HG02885 (cell line): ENCODE data around the gene RUSC1.
A peak's percentile ranks its signal among the peaks of the same experiment; 100 is the strongest.
"Not testable (repeated sequence)": the region's sequence is repeated elsewhere in the genome, so short reads cannot be mapped to it uniquely, and the experiment has no call there.

Source experiments
- ATAC-seq: cut with Tn5 transposase; IDR thresholded peaks from one replicate; pipeline ENCODE4 v1.9.1; 2021; ENCODE audit warnings: mild to moderate bottlenecking; ENCODE audit not compliant: unreplicated experiment, poor library complexity

The RUSC1 gene

DNA sequence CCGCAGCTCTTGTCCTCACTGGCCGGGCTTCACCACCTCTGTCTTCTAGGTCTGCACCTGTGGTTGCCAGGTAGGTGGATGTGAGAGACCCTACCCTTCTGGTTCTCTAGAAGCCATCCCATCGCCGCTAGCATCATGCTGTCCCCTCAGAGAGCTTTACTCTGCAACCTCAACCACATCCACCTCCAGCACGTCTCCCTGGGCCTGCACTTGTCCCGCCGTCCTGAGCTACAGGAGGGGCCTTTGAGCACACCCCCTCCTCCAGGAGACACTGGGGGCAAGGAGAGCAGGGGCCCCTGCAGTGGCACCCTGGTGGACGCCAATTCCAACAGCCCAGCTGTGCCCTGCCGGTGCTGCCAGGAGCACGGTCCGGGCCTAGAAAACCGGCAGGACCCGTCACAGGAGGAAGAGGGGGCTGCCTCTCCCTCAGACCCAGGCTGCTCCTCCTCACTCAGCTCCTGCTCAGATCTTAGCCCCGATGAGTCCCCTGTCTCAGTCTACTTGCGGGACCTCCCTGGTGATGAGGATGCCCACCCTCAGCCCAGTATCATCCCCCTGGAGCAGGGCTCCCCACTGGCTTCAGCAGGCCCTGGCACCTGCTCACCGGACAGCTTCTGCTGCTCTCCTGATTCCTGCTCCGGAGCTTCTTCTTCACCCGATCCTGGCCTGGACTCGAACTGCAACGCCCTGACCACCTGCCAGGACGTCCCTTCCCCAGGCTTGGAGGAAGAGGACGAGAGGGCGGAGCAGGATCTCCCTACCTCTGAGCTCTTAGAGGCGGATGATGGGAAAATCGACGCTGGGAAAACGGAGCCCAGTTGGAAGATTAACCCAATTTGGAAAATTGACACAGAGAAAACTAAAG is 1.2 kb downstream of the RUSC1 start:
- ATAC-seq = no peak

DNA sequence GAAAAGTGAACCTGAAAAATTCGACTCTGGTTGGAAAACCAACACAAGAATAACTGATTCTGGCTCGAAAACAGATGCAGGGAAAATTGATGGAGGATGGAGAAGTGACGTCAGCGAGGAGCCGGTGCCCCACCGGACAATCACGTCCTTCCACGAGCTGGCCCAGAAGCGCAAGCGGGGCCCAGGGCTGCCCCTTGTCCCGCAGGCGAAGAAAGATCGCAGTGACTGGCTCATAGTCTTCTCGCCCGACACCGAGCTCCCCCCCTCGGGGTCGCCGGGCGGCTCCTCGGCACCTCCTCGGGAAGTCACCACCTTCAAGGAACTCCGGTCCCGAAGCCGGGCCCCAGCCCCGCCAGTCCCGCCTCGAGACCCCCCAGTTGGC is 1.9 kb downstream of the RUSC1 start:
- ATAC-seq = no peak

DNA sequence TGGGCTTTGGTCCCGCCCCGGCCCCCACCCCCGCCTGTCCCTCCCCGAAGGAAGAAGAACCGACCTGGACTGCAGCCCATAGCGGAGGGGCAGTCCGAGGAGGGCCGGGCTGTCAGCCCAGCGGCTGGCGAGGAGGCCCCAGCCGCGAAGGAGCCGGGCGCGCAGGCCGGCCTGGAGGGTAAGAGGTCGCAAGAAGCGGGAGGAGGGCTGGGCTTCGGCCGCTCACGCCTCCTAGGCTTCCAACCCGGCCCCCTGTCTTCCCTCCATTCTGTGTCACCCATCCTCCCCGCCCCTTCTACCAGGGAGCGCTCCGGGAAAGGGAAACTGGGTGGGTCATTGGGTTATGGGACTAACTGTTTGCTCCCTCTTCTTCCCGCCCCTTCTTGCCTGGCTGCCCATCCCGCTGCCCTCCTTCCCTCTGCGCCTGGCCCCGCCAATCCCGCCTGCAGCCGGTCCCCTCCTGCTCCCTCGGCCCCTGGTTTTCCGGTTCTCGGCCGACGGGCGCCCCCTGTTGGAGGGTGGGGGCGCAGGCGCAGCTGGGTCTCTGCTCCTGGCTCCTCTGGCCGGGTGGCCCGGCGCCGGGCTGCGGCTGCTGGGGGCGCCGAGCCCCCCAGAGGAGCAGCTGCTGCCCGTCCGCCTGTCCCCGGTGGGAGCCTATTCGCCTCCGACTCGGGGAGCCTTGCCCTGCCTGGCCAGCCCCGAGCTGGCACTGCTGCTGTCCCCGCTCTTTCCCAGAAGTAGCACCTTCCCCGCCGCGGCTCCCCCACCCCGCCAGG is 2.4 kb downstream of the RUSC1 start:
- peak; percentile 53 for ATAC-seq

DNA sequence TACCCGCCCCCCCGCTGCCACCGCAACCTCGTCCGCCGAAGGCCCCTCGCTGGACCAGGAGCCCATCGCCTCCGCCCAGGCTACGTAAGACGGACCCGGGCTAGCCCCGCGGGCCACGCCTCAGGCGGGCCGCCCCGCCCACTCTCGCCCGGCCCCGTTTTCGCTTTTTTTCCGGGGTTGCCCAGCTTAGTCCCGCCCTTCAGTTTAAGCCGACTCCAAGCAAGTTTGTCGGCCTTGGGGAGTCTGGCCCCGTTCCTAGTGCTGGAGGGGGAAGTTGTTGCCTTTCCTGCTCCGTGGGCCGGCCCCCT is 3.0 kb downstream of the RUSC1 start:
- peak; percentile 45 for ATAC-seq

DNA sequence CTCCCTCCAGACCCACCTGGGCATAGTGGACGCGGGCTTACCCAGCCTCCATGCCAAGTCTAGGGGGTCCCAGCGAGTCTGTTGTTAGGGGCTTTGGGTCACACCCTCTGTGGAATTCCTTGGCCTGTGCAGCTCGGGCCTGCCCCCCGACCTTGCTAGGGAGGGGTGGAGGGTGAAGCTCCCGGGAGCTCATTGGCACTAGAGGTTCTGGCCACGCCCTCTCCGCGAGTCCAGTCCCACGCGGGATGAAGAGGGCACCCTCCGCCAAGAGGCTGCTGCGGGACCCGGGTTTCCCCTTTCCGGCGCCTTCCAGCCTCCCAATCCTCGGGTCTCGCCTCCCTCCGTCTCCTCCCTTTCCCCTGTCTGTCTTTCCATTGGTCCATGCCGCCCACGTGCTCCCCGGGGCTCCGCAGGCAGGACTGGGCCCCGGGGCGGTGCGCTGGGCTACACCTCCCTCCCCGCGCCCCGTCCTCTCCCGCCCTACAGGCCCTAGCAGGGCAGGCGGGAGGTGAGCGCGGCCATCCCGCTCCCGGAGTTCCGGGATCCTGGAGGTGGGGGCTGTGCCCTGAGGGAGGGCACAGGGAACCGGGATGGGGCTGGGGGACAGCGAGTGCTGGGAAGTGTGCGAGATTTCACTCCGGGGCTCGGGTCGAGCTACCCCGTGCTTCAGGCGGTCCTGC is 3.5 kb downstream of the RUSC1 start:
- ATAC-seq = peak; percentile 66

DNA sequence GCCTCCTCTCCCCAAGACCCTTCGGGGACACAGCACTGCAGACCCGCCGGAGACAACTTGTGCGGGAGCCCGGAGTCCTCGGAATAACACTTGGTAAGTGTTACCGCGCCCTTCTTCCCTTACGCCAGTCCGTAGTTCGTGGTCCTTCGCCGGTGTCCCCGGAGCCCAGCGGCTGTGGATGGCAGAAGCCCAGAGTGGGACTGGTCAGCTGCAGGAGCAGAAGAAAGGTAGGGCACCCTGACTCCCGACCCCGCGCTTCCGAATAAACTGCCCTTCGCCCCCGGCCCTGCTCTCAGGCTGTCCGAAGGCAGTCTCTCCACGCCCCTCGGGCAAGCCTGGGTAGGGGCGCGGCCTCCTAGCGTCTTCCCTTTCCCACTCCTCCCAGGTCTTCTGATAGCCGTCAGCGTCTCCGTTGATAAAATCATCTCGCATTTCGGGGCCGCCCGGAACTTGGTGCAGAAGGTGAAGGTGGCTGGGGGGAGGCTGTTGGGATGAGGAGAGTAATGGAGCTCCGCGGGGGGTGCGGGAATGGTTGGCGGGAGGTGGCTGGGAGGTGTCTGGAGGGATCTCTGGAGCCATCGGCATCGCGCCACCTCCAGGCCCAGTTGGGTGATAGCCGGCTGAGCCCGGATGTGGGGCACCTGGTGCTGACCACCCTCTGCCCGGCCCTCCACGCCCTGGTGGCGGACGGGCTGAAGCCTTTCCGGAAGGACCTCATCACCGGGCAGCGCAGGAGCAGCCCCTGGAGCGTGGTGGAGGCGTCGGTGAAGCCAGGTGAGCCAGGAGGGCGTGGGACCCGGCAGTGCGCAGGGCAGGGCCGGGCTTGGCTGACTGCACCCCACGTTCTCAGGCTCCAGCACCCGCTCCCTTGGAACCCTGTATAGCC is 4.3 kb downstream of the RUSC1 start:
- no peak for ATAC-seq

DNA sequence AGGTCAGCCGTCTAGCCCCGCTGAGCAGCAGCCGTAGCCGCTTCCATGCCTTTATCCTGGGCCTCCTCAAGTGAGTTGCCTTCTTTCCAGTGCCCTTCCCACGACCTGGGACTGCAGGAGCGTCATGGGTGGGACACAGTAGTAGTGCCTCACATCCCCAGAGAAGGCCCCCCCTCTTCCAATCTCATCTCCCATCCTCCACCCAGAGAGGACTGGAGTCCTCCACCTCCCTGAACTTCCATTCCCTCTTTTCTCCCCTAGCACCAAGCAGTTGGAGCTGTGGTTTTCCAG is 4.9 kb downstream of the RUSC1 start:
- ATAC-seq = no peak

DNA sequence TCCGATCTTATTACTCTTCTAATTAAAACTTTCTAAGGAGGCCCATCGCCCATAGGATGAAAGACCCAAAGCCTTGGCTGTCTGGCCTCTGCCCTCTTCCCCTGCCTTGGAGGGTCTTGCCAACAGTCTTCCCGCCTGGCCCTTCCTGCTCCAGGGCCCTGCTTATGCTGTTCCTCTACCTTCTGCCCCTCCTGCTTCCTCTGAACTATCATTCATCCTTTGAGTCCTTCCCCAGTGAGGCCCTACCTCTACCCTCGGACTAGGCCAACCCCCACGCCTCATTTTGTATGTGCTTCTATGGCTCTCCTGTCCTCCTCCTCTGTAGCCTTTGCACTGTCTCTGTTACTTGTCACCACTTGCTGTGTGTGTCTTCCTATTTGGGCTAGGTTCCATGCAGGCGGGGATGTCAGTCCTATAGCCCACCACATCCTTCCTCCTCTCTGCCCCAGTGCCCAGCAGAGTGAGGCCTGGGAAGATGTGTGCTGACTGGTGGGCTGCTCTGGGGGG is 5.4 kb downstream of the RUSC1 start:
- ATAC-seq = no peak

DNA sequence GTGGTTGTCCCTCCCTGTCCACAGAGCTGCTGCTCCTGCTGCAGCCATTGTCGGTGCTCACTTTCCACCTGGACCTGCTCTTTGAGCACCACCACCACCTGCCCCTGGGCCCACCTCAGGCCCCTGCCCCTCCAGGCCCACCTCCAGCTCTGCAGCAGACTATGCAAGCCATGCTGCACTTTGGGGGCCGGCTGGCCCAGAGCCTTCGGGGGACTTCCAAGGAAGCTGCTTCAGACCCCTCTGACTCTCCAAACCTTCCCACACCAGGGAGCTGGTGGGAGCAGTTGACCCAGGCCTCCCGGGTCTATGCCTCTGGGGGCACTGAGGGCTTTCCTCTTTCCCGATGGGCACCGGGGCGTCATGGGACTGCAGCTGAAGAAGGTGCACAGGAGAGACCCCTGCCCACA is 5.9 kb downstream of the RUSC1 start:
- no peak for ATAC-seq

DNA sequence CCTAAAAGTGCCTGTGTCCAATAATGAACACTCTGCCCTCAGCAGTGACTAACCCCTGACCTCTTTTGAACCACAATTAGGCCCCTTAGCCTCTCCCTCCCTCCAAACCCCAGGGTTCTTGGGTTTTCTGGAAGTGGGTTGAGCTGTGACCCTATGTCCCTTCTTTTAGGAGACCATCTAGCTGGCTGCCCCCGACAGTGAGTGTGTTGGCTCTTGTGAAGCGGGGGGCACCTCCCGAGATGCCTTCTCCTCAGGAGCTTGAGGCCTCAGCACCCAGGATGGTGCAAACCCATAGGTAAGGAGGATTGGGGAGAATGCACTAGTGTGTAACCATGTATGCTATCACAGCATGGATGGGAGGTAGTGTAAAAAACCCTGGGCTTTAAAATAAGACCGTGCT is 7.3 kb downstream of the RUSC1 start:
- no peak for ATAC-seq

DNA sequence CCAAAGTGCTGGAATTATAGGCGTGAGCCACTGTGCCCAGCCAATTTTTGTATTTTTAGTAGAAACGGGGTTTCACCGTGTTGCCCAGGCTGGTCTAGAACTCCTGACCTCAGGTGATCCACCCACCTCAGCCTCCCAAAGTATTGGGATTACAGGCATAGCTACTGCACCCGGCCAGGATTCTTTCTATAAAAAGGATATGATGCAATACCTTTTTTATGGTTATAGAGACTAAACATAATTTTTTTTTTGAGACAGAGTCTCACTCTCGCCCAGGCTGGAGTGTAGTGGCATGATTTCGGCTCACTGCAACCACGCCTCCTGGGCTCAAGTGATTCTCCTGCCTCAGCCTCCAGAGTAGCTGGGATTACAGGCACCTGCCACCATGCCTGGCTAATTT is 8.2 kb downstream of the RUSC1 start:
- ATAC-seq = not testable (repeated sequence)

DNA sequence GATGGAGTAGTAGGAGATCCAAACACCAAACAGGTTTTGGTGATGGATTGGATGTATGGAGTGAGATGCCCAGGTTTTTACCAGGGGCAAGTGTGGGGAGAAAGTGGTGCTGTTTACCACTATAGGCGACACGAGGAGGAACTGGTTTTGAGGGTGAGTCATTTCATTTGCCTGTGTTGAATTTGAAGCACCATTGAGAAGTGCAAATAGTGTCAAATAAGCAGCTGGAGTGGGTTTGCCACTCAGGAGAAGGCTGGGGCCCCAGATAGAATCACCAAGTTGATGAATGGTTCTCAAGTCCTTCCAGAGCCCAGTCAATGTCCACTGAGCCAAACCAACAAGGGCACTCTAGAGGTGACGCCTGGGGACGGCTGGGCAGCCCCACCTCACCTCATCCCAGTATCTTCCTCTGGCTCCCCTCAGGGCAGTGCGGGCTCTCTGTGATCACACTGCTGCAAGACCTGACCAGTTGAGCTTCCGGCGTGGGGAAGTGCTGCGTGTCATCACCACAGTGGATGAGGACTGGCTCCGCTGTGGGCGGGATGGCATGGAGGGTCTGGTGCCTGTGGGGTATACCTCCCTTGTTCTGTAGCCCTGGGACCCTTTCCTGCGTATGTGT is 9.4 kb downstream of the RUSC1 start:
- no peak for ATAC-seq

DNA sequence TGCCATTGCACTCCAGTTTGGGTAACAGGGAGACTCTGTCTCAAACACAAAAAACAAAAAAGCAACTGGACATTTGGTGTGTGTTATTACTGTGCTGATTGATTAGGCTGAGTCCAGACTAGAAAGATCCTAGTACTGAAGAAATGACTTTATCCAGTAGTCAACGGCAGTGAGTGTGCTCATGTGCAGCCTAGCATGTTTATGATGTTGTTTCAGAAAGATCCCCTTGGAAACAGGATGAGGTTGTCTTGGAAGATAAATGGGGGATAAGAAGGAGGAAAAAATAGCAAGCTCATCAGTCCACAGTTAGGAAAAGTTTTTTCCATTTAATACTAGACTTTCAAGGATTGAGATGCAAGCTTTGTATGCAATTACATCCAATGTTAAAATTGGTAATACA is 14.3 kb downstream of the RUSC1 start:
- ATAC-seq = no peak

DNA sequence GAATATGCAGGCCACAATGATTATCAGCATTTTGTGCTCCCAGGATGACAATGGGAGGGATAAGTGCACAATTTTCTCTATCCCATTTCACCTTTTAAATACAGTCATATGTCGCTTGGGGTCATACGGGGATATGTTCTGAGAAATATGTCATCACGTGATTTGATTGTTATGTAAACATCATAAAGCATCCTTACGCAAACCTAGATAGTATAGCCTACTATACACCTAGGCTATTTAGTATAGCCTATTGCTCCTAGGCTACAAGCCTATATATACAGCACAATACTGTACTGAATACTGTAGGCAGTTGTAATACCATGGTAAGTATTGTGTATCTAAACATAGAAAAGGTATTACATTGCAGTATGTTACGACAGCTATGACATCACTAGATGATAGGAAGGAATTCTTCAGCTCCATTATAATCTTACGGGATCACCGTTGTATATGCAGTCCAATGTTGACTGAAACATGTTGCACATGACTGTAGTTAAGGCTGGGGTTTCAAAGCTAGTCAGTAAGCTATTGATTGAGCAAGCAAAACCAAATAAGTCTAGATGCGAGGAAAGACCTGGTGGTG is 18.9 kb downstream of the RUSC1 start:
- ATAC-seq = no peak

DNA sequence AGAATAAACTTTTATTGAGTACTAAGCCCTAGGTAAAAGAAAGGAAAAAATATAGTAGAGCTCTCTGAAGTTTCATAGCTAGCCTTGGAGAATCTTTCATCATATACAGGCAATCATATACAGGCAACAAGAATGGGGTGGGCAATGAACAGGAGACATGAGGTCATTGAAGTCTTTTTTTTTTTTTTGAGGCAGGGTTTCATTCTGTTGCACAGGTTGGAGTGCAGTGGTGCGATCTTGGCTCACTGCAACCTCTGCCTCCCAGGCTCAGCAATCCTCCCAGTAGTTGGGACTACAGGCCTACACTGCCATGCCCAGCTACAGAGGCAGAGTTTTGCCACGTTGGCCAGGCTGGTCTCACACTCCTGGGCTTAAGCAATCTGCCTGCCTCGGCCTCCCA is 22.1 kb downstream of the RUSC1 start:
- ATAC-seq = no peak

DNA sequence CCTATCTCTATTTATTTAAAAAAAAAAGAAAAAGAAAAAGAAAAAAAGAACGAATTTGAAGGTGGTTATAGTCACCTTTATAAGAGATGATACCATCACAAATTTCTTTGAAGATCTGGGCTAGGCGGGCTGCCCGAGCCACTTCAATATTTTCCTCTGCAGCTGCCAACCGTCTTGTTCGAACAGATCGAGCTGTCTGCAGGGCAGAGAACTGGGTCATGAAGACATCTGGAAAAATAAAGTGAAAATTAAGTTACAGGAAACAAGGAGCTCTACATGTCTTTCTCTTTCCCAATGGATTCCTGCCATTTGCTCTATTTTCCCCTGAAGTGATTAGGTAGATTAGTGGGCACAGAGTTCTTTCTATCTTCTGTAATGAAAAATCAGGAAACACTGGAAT is 31.9 kb downstream of the RUSC1 start:
- no peak for ATAC-seq

DNA sequence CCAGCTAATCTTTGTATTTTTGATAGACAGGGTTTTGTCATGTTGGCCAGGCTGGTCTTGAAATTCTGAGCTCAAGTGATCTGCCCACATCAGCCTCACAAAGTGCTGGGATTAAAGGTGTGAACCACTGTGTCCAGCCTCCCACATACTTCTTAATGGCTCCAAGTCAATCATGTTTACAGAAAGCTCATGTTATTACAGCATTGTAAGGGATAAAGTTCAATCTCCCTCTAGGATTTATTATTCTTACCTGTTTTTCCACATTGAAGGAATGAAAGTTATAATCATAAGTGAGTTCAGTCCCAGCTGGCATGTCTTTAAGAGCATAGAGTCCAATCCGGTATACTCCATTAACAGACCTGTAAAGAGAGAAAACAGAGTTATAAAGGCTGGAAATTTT is 39.4 kb downstream of the RUSC1 start:
- no peak for ATAC-seq

DNA sequence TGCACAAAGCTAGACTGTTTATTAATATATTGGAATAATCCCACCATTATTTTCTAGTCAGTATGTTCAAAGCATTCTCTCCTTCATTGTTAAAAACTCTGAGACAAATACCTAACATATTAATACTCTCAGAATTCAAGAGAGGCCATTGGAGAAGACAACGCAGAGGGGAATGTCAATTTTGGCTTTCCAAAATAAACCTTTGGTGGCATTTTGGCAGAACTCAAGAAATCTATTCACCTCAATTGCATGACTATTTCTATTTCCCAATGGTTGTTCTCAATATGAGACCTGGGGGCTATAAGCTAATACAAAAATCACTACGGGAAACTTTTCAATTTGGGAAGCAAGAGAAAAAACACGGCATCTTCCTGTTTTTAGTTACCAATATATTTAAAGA is 58.5 kb downstream of the RUSC1 start:
- no peak for ATAC-seq

DNA sequence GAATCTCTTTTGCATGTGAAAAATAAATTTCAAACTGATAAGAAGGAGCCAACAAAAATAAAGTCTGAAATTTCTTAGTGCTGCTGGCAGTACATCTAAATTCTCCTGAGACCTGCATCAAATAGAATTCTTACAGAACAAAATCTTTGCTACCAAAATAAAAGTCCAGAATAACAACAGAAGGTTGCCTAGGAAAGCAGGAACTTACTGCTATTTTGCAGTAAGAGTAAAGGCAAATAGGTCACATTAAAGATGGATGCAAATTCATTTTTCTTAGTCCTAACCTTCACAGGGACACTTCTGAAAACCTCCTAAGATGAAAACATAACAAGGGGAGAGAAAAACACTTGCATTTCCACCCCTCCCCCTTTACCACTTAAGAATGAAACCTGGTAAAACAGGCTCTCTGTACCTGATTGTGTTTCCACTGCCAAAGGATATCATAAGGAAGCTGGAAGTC is 59.0 kb downstream of the RUSC1 start:
- no peak for ATAC-seq
